ENCODE measurements around the gene BEND7.
"Not testable (repeated sequence)": the region's sequence is repeated elsewhere in the genome, so short reads cannot be mapped to it uniquely, and the experiment has no call there.

The BEND7 gene

DNA sequence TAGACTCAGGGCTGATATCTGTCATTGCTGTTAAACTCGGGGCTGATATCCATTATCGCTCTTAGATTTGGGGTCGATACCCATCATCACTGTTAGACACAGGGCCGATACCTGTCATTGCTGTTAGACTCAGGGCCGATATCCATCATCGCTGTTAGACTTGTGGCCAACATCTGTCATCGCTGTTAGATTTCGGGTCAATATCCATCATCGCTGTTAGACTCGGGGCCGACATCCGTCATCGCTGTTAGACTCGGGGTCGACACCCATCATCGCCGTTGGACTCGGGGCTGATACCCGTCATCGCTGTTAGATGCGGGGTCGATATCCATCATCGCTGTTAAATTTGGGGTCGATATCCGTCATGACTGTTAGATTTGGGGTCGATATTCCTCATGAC, 54.8 kb downstream of the BEND7 start:
- DNase-seq, result no peak

GRCh38 chr10:13472359-13472758, 56.5 kb downstream of the BEND7 start:
- no peak for DNase-seq

- DNase-seq, result peak in 1 of 2 experiments; percentile 14
Observed at GRCh38 chr10:13470270-13470669, 58.5 kb downstream of the BEND7 start.

GRCh38 chr10:13462551-13462950, 66.3 kb downstream of the BEND7 start:
- no peak for DNase-seq

GRCh38 chr10:13458687-13459012, 70.2 kb downstream of the BEND7 start:
- DNase-seq, result no peak

- DNase-seq, result no peak
Observed at GRCh38 chr10:13457958-13458686, 70.7 kb downstream of the BEND7 start.

GRCh38 chr10:13453896-13454295, 74.9 kb downstream of the BEND7 start:
- DNase-seq, result no peak

DNA sequence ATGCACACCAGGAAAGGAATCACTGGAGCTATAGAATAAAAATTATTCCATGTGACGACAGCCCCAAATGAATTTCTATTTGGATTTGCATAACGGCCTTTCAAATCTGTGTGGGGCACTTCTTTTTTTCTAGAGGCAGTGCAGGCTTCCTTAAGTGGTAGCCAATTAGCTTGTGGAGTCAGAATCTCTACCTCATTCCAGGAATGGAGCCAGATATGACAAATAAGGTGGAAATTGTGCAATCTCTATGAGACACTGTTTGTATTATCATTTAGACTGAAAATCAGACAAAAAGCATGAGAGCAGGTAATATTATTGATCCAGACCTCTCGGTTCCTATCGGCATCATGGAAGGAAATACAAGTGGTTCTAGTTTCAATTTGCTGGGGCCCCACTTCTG, 78.7 kb downstream of the BEND7 start:
- DNase-seq, result no peak

DNA sequence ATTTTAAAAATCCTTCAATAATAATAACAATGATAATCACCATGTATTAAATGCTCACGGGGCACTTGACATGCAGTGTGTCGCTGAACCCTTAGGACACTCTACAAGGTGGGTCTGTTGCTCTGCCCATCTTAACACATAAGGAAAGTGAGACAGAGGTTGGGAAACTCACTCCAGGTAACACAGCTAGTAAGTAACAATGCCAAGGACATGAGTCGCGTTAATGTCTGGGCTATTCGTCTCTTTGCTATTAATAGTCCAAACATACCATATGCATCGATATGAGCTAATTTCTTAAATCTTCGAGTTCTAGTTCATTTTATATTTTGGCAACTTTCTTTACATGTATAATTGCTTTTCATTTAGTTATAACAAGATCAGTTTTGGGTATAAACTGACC, 79.5 kb downstream of the BEND7 start:
- DNase-seq, result no peak

DNA sequence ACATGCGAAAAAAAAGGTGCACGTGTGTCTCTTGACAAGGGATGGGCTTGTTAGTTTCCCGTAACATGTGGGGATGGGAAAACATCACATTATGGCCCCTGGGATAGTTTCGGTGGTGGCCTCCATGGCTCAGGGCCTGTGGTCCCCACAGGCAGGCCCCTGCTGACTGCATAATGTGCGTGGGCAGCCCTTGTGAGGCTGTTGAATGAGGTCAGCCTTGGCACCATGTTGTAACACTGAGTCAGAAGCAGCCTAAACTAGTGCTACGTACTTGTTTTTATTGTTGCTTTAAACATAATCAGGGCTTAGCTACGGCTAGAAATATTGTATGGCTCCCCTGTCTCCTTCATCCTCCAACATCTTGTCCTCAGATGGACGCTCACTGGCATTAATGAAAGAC, 80.6 kb downstream of the BEND7 start:
- no peak for DNase-seq

DNA sequence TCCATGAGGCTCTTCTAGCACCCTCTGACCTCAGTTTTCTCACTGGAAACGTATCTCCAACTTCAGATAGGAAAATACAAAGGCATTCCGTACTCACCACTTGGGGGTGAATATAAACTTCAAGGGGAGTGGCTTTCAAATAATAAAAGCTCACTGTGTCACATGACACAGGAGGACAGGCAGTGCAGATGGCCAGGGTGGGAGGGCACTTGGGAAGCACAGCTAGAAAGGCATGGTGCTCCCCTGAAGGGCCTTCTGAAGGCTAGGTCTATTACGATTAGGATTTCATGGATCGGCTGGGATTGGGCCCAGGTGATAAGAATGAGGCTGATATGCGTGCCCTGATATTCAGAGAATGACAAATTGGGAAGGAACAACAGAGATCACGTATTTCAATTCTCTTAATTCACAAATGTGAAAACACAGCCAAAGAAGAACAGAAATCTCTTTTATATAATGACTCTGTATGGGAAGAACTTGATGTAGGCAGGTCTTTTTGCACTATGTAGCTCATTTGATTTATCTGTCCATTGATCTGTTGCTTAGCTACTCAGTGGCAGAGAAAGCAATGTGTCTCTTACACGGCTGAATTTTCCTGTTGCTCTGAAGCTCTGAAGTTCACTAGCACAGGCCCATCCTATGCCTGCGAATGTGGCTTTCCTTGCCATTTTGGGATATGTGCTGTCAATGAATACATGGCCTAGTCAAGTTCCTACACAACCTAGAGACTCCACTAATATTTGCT, 83.0 kb downstream of the BEND7 start:
- DNase-seq, result no peak

DNA sequence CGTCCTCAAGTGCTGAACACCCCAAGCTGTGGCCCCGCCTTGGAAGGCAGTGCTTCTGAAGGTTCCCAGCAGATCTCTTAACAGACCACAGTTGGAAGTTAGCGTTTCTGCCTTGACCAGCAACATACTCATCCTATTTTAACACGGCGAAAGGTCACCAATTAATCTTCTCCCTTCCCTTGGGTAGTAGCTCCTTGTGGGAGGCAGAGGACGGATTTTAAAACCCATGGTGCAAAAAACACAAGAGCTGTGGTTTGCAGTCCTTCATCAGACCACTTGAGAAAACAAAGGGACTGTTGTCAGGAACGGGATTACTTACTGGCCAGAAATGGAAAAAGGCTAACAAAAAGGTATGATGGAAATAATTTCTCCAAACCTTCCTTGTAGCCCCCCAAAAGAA, 87.3 kb downstream of the BEND7 start:
- no peak for DNase-seq

DNA sequence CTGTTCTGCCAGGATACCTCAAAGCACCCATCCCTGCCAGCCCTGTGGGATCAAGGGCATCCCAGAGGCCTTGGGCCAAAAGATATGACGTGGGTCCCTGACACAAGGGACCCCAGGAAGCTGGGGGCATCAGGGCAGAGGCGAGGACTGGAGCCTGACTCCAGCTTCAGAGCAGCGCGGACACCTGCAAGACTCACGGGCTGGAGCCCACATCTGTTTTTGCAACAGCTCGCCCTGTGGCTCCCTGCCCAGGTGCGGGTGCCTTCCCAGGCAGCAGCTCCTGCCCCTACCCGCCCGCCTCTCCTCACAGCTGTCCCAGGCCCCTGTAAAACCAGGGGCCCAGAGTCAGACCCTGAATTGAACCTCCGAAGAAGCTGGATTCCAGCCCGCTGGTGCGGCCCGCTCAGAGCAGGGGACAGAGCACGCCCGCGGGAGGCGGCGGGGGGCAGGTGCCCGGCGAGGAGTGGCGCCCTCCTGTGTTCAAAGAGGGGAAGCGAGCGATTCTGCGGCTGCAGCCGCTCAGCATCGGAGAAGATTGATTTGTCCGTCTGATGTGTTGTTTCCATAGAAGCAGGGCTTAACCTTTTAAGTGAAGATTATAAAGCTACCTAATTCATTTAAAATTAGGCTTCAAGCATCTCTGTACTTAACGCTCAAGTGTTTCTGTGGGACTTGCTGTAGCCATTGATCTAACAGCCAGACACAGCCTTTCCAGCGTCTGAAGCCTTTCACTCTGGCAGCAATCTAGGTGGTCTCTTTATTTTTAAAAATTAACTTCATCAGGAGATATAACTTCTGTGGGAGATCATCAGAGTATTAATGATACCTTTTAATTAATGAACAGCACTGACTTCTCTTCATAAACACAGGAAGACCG, 88.4 kb downstream of the BEND7 start:
- DNase-seq, result peak; percentile 72 to 74

- DNase-seq, result no peak
Observed at GRCh38 chr10:13439313-13440184, 89.3 kb downstream of the BEND7 start.

- no peak for DNase-seq
Observed at GRCh38 chr10:13437026-13437555, 91.7 kb downstream of the BEND7 start.

GRCh38 chr10:13427943-13428342, 100.9 kb downstream of the BEND7 start:
- DNase-seq, result not testable (repeated sequence)

GRCh38 chr10:13425397-13425796, 103.4 kb downstream of the BEND7 start:
- DNase-seq, result no peak

GRCh38 chr10:13422800-13423199, 106.0 kb downstream of the BEND7 start:
- no peak for DNase-seq

- no peak for DNase-seq
Observed at GRCh38 chr10:13421382-13421917, 107.4 kb downstream of the BEND7 start.

DNA sequence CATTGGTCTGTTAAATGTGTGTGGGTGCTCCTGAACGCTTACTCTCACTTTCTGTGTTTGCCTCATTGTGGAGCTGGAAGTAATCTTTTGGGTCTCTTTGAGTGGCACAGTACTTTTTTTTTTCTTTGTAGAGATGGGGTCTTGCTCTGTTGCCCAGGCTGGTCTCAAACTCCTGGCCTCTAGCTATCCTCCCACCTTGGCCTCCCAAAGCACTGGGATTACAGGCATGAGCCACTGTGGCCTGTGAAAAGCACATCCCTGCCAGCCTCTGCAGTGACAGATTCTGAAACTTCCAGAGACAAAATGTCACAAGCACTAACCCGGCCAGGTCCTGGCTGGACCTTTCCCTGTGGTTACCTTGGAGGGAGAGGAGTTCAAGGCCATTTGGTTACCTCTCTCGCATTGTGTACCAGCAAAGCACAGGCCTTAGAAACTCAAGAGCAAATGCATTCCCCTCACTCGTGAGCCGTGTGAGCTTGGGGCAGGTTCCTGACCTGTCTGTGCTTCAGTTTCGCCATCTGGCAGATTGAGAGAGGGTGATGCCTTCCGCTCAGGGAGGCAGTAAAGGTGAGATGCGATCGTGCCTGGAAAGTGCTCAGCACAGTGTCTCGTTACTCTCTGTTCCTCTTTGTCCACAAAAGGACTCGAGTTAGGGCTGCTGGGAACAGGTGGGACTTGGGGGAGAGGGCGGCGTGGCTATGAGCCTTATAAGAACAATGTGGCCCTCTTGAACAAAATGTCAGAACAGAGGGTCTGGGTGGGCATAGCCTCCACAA, 108.1 kb downstream of the BEND7 start:
- no peak for DNase-seq

- DNase-seq, result no peak
Observed at GRCh38 chr10:13417459-13418126, 111.2 kb downstream of the BEND7 start.

Data from Kasumi-1 (cell line).